Naive thymus-derived CD8-positive, alpha-beta T cell (primary cell): ENCODE measurements around the gene PDZD7. TPM values are rescaled to one million over a fixed set of nuclear protein-coding genes. Genes with fewer than 3 reads are reported as not detected.
A peak's percentile ranks its signal among the peaks of the same experiment; 100 is the strongest.

ENCODE experiments used
- ATAC-seq, 2 donors: fragments of 150-1000 bp; cut with Tn5 transposase in 1 of 2; sonication (Bioruptor Pico), chemical (Tn5 transposase) in 1 of 2; 1 replicate in 1 of 2; 2 replicates in 1 of 2; pipeline ENCODE4 v1.10.0; 2021; ENCODE audit warnings: mild to moderate bottlenecking in 2 of 2, moderate library complexity in 2 of 2
- POLR2A ChIA-PET: fragments of 350-600 bp; sonication (Branson Sonifier 250); formaldehyde crosslinking; loops from one replicate; lab custom pipeline; 2021; ENCODE audit warnings: antibody characterized with exemption; lab: Charles Lee
- DNase-seq, 10 donors: peaks; one replicate each; pipeline versions ENCODE4 v3.0.0 to v3.0.0-alpha.2; 2020 to 2022
- H3K27ac Mint-ChIP-seq, 10 donors: one replicate each; pipeline ENCODE4 v1.8.0; 2020 to 2022; ENCODE audit warnings: mild to moderate bottlenecking in 10 of 10, mixed read lengths in 10 of 10, moderate library complexity in 4 of 10, inconsistent platforms in 1 of 10
- H3K27me3 Mint-ChIP-seq, 5 donors: one replicate each; pipeline ENCODE4 v1.8.0; 2021 to 2022; ENCODE audit warnings: mixed read lengths in 5 of 5
- H3K36me3 Mint-ChIP-seq, 3 donors: one replicate each; pipeline ENCODE4 v1.8.0; 2020 to 2022; ENCODE audit warnings: mixed read lengths in 3 of 3, mild to moderate bottlenecking in 2 of 3, inconsistent platforms in 1 of 3
- H3K4me1 Mint-ChIP-seq, 4 donors: one replicate each; pipeline ENCODE4 v1.8.0; 2021 to 2022; ENCODE audit warnings: mixed read lengths in 4 of 4
- H3K4me3 Mint-ChIP-seq, 10 donors: one replicate each; pipeline ENCODE4 v1.8.0; 2020 to 2022; ENCODE audit warnings: mild to moderate bottlenecking in 10 of 10, mixed read lengths in 10 of 10, moderate library complexity in 6 of 10, inconsistent platforms in 1 of 10
- H3K9me3 Mint-ChIP-seq, 9 donors: one replicate each; pipeline ENCODE4 v1.8.0; 2020 to 2022; ENCODE audit warnings: mixed read lengths in 9 of 9, mild to moderate bottlenecking in 3 of 9, inconsistent platforms in 1 of 9, moderate library complexity in 1 of 9
- polyA plus RNA-seq, 3 donors: library from polyadenylated mRNA; unstranded; fragments of 300-500 nt; fragmentation: Illumina TruSeq; gene quantifications; one replicate each; pipeline ENCODE4 v1.2.3, GENCODE V29; 2021
- total RNA-seq, 8 experiments: library from RNA in 2 of 8; stranded (reverse) in 2 of 8; gene quantifications; one replicate each; pipeline ENCODE4 v1.2.3 and lab custom pipeline; 2021 to 2026

The PDZD7 gene
- total and polyA plus RNA-seq, 5 experiments from 2014 or later = 0.39 to 1.4 (median 1.1) TPM

DNA sequence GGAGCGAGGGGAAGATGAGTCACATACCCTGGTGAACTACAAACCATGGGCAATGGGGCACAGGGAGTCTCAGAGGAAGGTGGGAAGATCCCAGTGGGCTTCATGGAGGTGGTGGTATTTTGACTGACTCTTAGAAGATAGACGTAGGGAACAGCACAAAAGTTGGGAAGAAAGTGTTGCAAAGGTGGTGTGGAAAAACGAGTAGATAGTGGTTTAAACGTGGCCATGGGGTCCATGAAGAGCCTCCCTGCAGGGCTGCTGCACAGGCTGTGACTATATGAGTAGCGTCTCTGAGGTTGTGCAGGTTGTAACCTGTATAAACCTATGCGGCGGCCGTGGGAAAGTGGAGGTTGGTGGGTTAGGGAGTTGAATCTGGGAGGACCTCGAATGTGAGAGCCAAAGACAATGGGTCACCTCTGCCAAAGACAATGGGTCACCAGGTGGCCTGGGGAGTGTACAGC lies 17.5 kb downstream of the PDZD7 start:
- Mint-ChIP-seq H3K4me1 (peaks cover 13 to 22% (median 17%) of the 10 kb centered on the region in 4 donors), H3K36me3 (no peaks in the 10 kb centered on the region), H3K27me3 (peaks cover 4 to 55% (median 33%) of the 10 kb centered on the region in 5 donors), H3K27ac (peak overlapping the region in 3 of 10 donors; percentile 9 to 61 (median 29)), H3K9me3 (no peaks in the 10 kb centered on the region), H3K4me3 (no peak overlapping the region)
- POLR2A ChIA-PET = interaction anchor here (0.7 to 4.7 kb wide), 4 partner anchors 14 to 1411 kb away, joined by 3 to 36 read pairs (median 4); partner anchors contain the start of gene LZTS2
- DNase-seq (no peak), ATAC-seq (no peak)

DNA sequence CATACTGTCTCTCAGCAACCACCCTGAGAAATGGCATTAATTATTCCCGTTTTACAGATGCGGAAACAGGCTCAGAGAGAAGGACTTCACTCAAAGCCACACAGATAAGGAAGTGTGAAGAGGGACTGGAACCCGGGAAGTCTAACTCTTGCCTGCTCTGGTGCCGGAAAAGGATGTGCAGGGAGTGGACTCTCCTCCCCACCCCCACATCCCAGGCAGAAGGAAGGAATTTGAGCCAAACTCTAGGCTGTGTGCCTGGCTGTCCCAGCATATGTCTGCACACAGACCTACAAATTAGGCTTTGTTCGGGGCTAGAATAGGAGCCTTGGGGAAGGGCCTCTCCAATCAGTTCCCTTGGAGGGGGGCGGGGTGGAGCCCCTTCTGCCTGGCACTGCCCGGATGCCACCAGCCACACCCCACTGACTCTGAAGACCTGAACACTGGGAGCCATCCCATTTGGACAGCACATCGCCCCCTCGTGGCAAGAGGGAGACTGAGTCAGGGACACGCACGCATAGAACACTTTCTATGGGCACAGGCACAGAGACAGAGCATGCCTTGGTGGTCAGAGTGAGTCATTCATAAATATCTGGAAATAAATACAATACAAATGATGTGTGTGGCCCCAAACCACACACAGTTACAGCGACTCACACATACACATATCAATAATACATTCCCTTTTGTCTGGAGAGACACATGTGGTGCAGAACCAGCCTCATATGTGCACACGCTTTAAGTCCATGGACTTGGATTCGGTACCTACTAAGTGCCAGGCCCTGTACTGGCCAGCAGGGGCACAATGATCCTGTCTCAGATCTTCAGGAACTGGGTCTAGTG lies 18.2 kb downstream of the PDZD7 start:
- POLR2A ChIA-PET = interaction anchor here (1.5 kb wide), 1 partner anchor 13 kb away, joined by 4 read pairs; the partner anchor contains the start of gene LZTS2
- Mint-ChIP-seq H3K36me3 (no peaks in the 10 kb centered on the region), H3K4me3 (no peak overlapping the region), H3K9me3 (no peaks in the 10 kb centered on the region), H3K27me3 (peaks cover 4 to 49% (median 31%) of the 10 kb centered on the region in 5 donors), H3K27ac (peak overlapping the region in 3 of 10 donors; percentile 9 to 61 (median 29)), H3K4me1 (peaks cover 12 to 19% (median 16%) of the 10 kb centered on the region in 4 donors)
- ATAC-seq (peak; percentile 92 to 93), DNase-seq (peak; percentile 52 to 88 (median 68))

DNA sequence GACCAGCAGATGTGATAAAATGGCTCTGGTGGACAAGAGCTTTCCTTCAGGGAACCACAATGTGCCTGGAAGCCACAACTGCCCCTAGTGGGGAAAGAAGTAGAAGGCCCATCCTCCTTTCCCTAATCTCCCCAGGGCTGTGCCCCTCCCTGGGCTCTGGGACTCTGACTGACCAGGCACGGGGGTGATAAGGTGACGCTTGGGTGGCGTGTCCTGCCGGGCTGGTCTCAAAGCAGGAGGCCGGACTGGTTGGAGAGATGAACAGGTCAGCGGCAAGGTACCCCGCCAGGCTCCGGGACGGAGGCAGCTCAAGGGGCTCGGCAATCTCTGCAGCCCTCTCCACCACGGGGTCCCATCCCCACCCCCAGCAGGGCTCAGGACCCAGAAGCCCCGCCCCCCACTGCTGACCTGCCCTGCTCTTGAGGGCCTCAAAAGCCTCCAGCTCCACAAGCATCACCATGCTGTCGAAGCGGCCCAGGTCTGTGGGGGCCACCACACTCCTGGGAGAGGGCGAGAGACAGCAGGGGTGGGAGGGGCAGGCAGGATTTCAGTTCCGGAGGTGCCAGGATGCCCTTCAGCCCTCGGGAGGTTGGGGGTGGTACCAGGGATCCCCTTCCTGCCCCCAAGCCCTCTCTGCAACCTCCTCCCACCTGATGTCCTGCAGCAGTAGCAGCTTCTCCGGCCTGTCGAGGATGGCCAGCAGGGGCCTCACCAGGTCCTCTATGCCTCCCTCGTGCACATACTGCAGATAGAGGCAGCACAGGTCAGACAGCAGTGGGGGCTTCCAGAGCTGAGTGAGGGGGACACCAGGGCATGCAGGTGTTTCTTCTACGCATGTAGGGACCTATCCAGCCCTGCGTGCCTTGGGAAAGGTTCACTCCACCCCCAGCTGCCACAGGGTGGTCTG lies 19.2 kb downstream of the PDZD7 start:
- DNase-seq (no peak), ATAC-seq (no peak)
- Mint-ChIP-seq H3K9me3 (no peaks in the 10 kb centered on the region), H3K4me3 (no peak overlapping the region), H3K36me3 (no peaks in the 10 kb centered on the region), H3K27me3 (peaks cover 0 to 39% (median 25%) of the 10 kb centered on the region in 5 donors), H3K4me1 (peaks cover 12 to 19% (median 16%) of the 10 kb centered on the region in 4 donors), H3K27ac (no peak overlapping the region)
- POLR2A ChIA-PET = interaction anchor here (0.8 to 1.5 kb wide), 3 partner anchors 12 to 25 kb away, joined by 3 to 4 read pairs (median 4); partner anchors contain the start of genes LZTS2, MRPL43 and TWNK

DNA sequence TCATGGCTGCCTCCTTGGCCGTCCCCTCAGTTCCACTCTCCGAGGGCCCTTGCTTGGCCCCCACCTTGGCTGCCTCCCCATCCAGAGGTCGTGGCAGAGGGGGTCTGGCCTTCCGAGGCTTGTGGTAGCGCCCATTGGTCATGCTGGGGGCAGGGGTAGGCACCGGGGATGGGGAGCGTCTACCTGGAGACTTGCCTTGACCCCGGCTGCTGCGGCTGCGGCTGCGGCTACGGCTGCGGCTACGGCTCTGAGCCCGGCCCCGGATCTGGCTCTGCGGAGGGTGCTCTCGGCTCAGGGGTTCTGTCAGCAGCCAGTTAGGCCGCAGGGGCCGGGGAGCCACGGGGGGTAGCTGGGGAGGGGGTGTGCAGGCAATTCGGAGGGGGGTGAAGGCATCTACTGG lies 20.6 kb downstream of the PDZD7 start:
- DNase-seq (no peak), ATAC-seq (no peak)
- Mint-ChIP-seq H3K27ac (no peak overlapping the region), H3K36me3 (peaks cover 0 to 3% (median 0%) of the 10 kb centered on the region in 3 donors), H3K4me1 (peaks cover 12 to 19% (median 15%) of the 10 kb centered on the region in 4 donors), H3K9me3 (no peaks in the 10 kb centered on the region), H3K4me3 (no peak overlapping the region), H3K27me3 (peaks cover 0 to 25% (median 13%) of the 10 kb centered on the region in 5 donors)
- POLR2A ChIA-PET = no interaction called here

DNA sequence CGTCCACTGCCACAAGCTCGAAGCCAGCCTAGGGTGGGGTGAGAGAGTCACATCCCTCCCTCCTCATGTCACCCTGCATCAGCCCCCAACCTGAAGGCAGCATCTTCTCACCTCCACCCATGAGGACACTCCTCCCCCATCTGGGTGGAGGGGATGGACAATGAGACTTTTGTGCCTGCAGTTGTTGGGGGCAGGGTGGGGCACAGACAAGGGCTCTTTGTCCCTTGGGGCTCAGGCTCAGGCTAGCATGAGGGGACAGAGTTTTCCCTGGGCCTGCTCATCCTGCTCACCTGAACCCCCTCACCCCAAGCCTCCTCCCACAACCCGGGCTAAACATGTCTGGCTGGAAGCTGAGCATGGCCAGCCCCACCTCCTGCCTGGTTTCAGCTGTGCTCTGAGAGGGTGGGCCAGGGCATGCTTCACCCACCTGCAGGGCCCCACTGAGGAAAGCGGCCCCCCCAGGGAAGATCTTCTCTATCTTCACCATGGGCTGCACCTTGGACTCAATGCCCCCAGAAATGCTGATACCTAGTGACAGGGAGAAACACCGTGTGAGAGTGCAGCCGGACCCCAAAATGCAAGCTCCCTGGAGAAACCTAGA lies 22.0 kb downstream of the PDZD7 start:
- H3K4me3 Mint-ChIP-seq = no peak overlapping the region

DNA sequence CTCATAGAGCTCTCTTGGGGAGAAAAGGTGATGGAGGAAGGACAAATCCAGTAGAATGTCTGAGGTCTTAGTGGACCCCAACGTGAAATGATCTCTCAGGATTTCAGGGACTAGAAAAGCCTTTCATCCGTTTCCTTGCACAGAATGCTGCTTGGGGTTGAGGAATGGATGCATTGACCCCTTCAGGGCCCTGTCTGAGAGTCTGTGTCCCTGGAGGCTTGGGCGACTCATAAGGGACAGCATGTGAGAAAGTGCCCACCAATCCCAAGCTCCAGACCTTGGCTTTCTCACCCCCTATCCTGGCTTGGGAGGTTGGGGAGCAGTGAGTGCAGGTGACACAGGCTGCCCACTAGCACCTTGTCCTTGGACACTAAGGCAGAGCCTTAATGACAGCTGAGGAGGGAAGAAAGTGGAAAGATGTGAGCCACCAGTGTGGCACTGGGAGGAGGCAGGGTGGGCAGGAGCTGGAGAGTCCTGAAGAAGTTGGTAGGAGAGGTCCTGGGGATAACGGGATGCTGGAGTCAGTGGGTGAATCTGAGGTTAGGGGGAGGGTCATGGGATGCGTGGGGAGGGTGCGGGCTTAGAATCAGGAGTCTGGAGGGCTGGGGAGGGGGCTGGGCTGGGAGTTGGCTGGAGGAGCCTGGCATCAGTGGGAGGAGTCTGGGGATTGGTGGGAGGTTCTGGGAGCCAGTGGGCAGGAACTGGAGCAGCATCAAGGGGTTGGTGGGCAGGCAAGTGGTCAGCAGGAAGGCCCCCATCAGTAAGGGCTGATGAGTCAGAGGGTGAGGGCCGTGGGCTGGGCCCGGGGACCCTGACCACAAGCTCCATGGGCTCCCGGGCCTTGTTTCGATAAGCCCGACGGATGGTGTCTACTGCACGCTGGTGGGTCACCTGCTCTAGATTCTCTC lies 22.8 kb downstream of the PDZD7 start:
- Mint-ChIP-seq H3K27ac (no peak overlapping the region), H3K36me3 (peaks cover 0 to 8% (median 0%) of the 10 kb centered on the region in 3 donors), H3K4me3 (no peak overlapping the region), H3K9me3 (no peaks in the 10 kb centered on the region), H3K27me3 (peaks cover 0 to 4% (median 1%) of the 10 kb centered on the region in 5 donors), H3K4me1 (peaks cover 5 to 7% (median 5%) of the 10 kb centered on the region in 4 donors)
- no peak for ATAC-seq
- POLR2A ChIA-PET = interaction anchor here (0.6 to 1.5 kb wide), 3 partner anchors 9 to 721 kb away, joined by 3 to 7 read pairs (median 3); partner anchors contain the start of gene LZTS2
- no peak for DNase-seq

More for the DNA sequence above, 22.0 kb downstream of the PDZD7 start:
- POLR2A ChIA-PET = no interaction called here
- Mint-ChIP-seq H3K36me3 (peaks cover 0 to 7% (median 0%) of the 10 kb centered on the region in 3 donors), H3K4me1 (peaks cover 7 to 11% (median 10%) of the 10 kb centered on the region in 4 donors), H3K9me3 (no peaks in the 10 kb centered on the region), H3K27me3 (peaks cover 0 to 11% (median 3%) of the 10 kb centered on the region in 5 donors), H3K27ac (peak overlapping the region in 1 of 10 donors; percentile 40)
- no peak for DNase-seq
- no peak for ATAC-seq

DNA sequence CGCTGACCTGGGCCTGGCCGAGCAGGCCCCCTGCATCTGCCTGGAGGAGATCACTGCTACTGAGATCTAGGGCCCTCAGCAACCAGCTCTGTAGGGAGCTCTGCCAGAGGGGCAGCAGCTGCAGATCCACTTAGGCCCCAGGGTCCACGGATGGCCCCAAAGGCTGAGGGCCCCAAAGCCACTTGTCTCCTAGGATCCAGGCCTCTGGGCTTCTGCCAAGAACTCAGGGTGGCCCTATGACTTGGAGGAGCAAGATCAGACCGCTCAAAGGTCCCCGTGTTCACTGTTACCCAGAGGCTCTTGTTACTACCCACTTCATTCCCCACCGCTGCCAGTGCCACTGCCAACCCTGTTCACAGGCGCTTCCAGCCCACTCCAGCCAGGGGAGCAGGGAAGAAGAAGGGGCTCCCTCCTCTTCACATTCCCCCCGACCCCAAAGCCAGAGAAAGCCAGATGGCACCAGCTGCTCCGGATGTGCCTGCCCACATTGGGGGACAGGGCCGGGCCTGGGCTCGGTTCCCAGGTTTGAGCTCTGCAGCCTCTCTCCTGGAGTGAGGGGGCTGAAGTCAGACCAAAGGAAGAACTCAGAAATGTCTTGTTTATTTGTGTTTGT lies 23.7 kb downstream of the PDZD7 start:
- POLR2A ChIA-PET = interaction anchor here (0.6 to 1.5 kb wide), 3 partner anchors 8 to 720 kb away, joined by 3 to 7 read pairs (median 3); partner anchors contain the start of gene LZTS2
- H3K4me1 Mint-ChIP-seq = no peaks in the 10 kb centered on the region
- no peaks in the 10 kb centered on the region for H3K9me3 Mint-ChIP-seq
- DNase-seq = no peak
- ATAC-seq = no peak
- H3K4me3 Mint-ChIP-seq = no peak overlapping the region
- H3K27me3 Mint-ChIP-seq = no peaks in the 10 kb centered on the region
- H3K27ac Mint-ChIP-seq = no peak overlapping the region
- peaks cover 0 to 9% (median 0%) of the 10 kb centered on the region in 3 donors for H3K36me3 Mint-ChIP-seq

DNA sequence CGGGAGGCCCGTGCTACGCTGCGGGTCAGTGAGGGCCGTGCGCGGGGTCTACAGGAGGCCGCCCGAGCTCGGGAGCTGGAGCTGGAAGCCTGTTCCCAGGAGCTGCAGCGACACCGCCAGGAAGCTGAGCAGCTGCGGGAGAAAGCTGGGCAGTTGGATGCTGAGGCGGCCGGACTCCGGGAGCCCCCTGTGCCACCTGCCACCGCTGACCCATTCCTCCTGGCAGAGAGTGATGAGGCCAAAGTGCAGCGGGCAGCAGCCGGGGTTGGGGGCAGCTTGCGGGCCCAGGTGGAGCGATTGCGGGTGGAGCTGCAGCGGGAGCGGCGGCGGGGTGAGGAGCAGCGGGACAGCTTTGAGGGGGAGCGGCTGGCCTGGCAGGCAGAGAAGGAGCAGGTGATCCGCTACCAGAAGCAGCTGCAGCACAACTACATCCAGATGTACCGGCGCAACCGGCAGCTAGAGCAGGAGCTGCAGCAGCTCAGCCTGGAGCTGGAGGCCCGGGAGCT lies 24.3 kb downstream of the PDZD7 start:
- no peak overlapping the region for H3K4me3 Mint-ChIP-seq
- no peaks in the 10 kb centered on the region for H3K4me1 Mint-ChIP-seq
- H3K27me3 Mint-ChIP-seq = no peaks in the 10 kb centered on the region
- POLR2A ChIA-PET = interaction anchor here (1.0 to 1.2 kb wide), 2 partner anchors 9 to 10 kb away, joined by 3 to 4 read pairs; no protein-coding TSS in a partner anchor
- ATAC-seq = no peak
- no peak overlapping the region for H3K27ac Mint-ChIP-seq
- no peaks in the 10 kb centered on the region for H3K9me3 Mint-ChIP-seq
- H3K36me3 Mint-ChIP-seq = peaks cover 0 to 9% (median 0%) of the 10 kb centered on the region in 3 donors
- no peak for DNase-seq

DNA sequence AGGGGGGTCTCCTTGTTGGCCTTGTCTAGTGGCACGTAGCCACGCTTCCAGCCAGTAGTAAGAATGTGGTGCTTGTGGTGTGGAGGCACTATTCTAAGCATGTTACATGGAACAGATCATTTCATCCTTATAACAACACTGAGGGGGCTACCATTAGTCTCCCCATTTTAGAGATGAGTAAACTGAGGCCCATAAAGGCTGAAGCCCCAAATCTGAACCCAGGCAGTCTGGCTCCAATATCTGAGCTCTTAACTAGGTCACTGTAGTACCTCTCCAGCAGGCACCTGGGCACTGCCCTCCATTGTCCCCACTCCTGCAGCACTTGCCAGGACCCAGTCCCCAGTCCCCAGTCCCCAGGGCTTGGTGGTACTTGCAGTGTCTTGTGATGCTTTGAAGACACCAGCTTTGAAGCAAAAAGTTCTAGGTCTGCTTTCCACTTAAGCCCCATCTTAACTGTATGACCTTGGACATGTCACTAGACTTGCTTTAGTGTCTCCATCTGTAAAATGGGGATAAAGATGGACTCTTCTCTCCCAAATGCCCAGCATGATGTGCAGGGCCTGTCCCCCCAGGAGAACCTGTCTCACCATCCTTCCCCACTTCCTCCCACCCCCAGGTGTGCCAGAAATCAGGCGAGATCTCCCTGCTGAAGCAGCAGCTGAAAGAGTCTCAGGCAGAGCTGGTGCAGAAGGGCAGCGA lies 24.9 kb downstream of the PDZD7 start:
- Mint-ChIP-seq H3K4me1 (peaks cover 3 to 4% (median 4%) of the 10 kb centered on the region in 4 donors), H3K4me3 (no peak overlapping the region), H3K27me3 (no peaks in the 10 kb centered on the region), H3K36me3 (peaks cover 0 to 9% (median 0%) of the 10 kb centered on the region in 3 donors), H3K9me3 (no peaks in the 10 kb centered on the region), H3K27ac (peak overlapping the region in 1 of 10 donors; percentile 56)
- DNase-seq (no peak), ATAC-seq (no peak)
- POLR2A ChIA-PET = interaction anchor here (1.0 to 1.2 kb wide), 2 partner anchors 9 to 10 kb away, joined by 3 to 4 read pairs; no protein-coding TSS in a partner anchor

DNA sequence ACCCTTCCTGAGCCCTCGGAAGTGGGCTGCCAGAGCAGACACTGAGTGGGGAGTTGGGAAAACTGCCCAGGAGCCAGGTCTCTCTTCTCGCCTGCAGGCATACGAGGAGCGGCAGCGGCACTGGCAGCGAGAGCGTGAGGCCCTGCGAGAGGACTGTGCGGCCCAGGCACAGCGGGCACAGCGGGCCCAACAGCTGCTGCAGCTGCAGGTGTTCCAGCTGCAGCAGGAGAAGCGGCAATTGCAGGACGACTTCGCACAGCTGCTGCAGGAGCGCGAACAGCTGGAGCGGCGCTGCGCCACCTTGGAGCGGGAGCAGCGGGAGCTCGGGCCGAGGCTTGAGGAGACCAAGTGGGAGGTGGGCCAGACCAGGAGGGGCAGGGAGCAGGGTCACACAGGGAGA lies 25.6 kb downstream of the PDZD7 start:
- Mint-ChIP-seq H3K4me3 (no peak overlapping the region), H3K27ac (no peak overlapping the region), H3K9me3 (no peaks in the 10 kb centered on the region), H3K27me3 (no peaks in the 10 kb centered on the region), H3K4me1 (peaks cover 7 to 10% (median 9%) of the 10 kb centered on the region in 4 donors), H3K36me3 (peaks cover 0 to 9% (median 0%) of the 10 kb centered on the region in 3 donors)
- no peak for DNase-seq
- ATAC-seq = no peak
- POLR2A ChIA-PET = interaction anchor here (1.2 kb wide), 1 partner anchor 11 kb away, joined by 4 read pairs; no protein-coding TSS in a partner anchor
